Measurements from ENCODE around the gene CHD5. TPM values are rescaled to one million over a fixed set of nuclear protein-coding genes. Genes with fewer than 3 reads are reported as not detected.

Gene CHD5
- polyA plus RNA-seq, 3 donors = 0.07 TPM; not detected in 2

- H3K27me3 Mint-ChIP-seq (ENCODE audit: low read depth in 3 of 3) = peaks cover 15 to 30% (median 26%) of the 10 kb centered on the region in 3 donors
- no peak overlapping the region for H3K4me3 ChIP-seq (replicated peaks in 1 of 3; ENCODE audit: low read depth in 2 of 3, low read length in 3 of 3)
- no peak overlapping the region for H3K4me3 Mint-ChIP-seq
- 68% methylated on average over 10 of the region's 13 CpGs for WGBS (ENCODE audit: insufficient coverage)
- no peak overlapping the region for H2AFZ ChIP-seq (ENCODE audit: insufficient read depth, low read depth, low read length, poor library complexity, severe bottlenecking)
- no peak for TF ChIP-seq CTCF (IDR thresholded peaks at IDR 0.05)
- no peaks in the 10 kb centered on the region for H3K36me3 ChIP-seq (replicated peaks in 1 of 2; ENCODE audit: control insufficient read depth in 1 of 2, insufficient read depth in 2 of 2, low read length in 2 of 2)
- no peak overlapping the region for H3K9ac ChIP-seq (ENCODE audit: insufficient read depth, low read length, poor library complexity, severe bottlenecking)
- H3K27me3 ChIP-seq (ENCODE audit: control insufficient read depth in 2 of 2, insufficient read depth in 2 of 2, low read length in 2 of 2) = no peaks in the 10 kb centered on the region
- no peaks in the 10 kb centered on the region for H3K9me3 Mint-ChIP-seq
- no peaks in the 10 kb centered on the region for H3K9me3 ChIP-seq (replicated peaks in 1 of 2; ENCODE audit: control insufficient read depth in 1 of 2, insufficient read depth in 1 of 2, low read length in 2 of 2)
- no peak for DNase-seq
- H3K27ac ChIP-seq (ENCODE audit: low read depth in 1 of 2, low read length in 2 of 2) = no peak overlapping the region
- intact Hi-C loops (cut with micrococcal nuclease) = no loop called here
- no peaks in the 10 kb centered on the region for H3K4me1 Mint-ChIP-seq
- no peak overlapping the region for H3K4me2 ChIP-seq (replicated peaks; ENCODE audit: extremely low read depth, low read length, poor library complexity, severe bottlenecking)
- no peaks in the 10 kb centered on the region for H3K36me3 Mint-ChIP-seq
- no peaks in the 10 kb centered on the region for H3K79me2 ChIP-seq (ENCODE audit: insufficient read depth, low read length)
- H3K4me1 ChIP-seq (ENCODE audit: control insufficient read depth in 1 of 2, insufficient read depth in 2 of 2, low read length in 2 of 2) = no peaks in the 10 kb centered on the region
- no peaks in the 10 kb centered on the region for H4K20me1 ChIP-seq (ENCODE audit: insufficient read depth, low read length)
- no peak overlapping the region for H3K27ac Mint-ChIP-seq
Measured at GRCh38 chr1:6162773-6163172, 17.3 kb downstream of the CHD5 start.

- no peaks in the 10 kb centered on the region for H3K79me2 ChIP-seq (ENCODE audit: insufficient read depth, low read length)
- intact Hi-C loops (cut with micrococcal nuclease) = no loop called here
- H3K27me3 ChIP-seq (ENCODE audit: control insufficient read depth in 2 of 2, insufficient read depth in 2 of 2, low read length in 2 of 2) = no peaks in the 10 kb centered on the region
- no peaks in the 10 kb centered on the region for H4K20me1 ChIP-seq (ENCODE audit: insufficient read depth, low read length)
- H3K27me3 Mint-ChIP-seq (ENCODE audit: low read depth in 3 of 3) = peaks cover 15 to 29% (median 29%) of the 10 kb centered on the region in 3 donors
- H3K4me1 Mint-ChIP-seq = no peaks in the 10 kb centered on the region
- H3K36me3 ChIP-seq (replicated peaks in 1 of 2; ENCODE audit: control insufficient read depth in 1 of 2, insufficient read depth in 2 of 2, low read length in 2 of 2) = no peaks in the 10 kb centered on the region
- H3K9me3 Mint-ChIP-seq = no peaks in the 10 kb centered on the region
- no peak overlapping the region for H3K27ac ChIP-seq (ENCODE audit: low read depth in 1 of 2, low read length in 2 of 2)
- H3K9ac ChIP-seq (ENCODE audit: insufficient read depth, low read length, poor library complexity, severe bottlenecking) = no peak overlapping the region
- no peak for DNase-seq
- H2AFZ ChIP-seq (ENCODE audit: insufficient read depth, low read depth, low read length, poor library complexity, severe bottlenecking) = no peak overlapping the region
- WGBS (ENCODE audit: insufficient coverage) = 84% methylated on average over 5 of the region's 7 CpGs
- H3K4me2 ChIP-seq (replicated peaks; ENCODE audit: extremely low read depth, low read length, poor library complexity, severe bottlenecking) = no peak overlapping the region
- no peak overlapping the region for H3K4me3 Mint-ChIP-seq
- TF ChIP-seq CTCF (IDR thresholded peaks at IDR 0.05) = no peak
- no peak overlapping the region for H3K27ac Mint-ChIP-seq
- no peaks in the 10 kb centered on the region for H3K4me1 ChIP-seq (ENCODE audit: control insufficient read depth in 1 of 2, insufficient read depth in 2 of 2, low read length in 2 of 2)
- no peaks in the 10 kb centered on the region for H3K36me3 Mint-ChIP-seq
- no peak overlapping the region for H3K4me3 ChIP-seq (replicated peaks in 1 of 3; ENCODE audit: low read depth in 2 of 3, low read length in 3 of 3)
- H3K9me3 ChIP-seq (replicated peaks in 1 of 2; ENCODE audit: control insufficient read depth in 1 of 2, insufficient read depth in 1 of 2, low read length in 2 of 2) = no peaks in the 10 kb centered on the region
Measured at GRCh38 chr1:6162341-6162740, 17.8 kb downstream of the CHD5 start.

Measured in CD14-positive monocyte (primary cell).